Activated T-cell treated with anti-CD3 and anti-CD28 coated beads, Interleukin-2, amount 50 U/mL, for 24 hours (primary cell): ENCODE results near the gene EFCAB12.
"Not testable (repeated sequence)": the region's sequence is repeated elsewhere in the genome, so short reads cannot be mapped to it uniquely, and the experiment has no call there.

Experiments used
- DNase-seq: peaks from one replicate; pipeline ENCODE4 v3.0.0-alpha.2; 2020
- H3K27ac Mint-ChIP-seq: 2 replicates; pipeline ENCODE4 v1.8.0; 2020; ENCODE audit warnings: mild to moderate bottlenecking, mixed read lengths
- H3K27me3 Mint-ChIP-seq: 2 replicates; pipeline ENCODE4 v1.8.0; 2020; ENCODE audit warnings: mixed read lengths
- H3K36me3 Mint-ChIP-seq: 2 replicates; pipeline ENCODE4 v1.8.0; 2020; ENCODE audit warnings: low read depth, mixed read lengths
- H3K4me1 Mint-ChIP-seq: 2 replicates; pipeline ENCODE4 v1.8.0; 2020; ENCODE audit warnings: low read depth, mixed read lengths
- H3K4me3 Mint-ChIP-seq: 2 replicates; pipeline ENCODE4 v1.8.0; 2020; ENCODE audit warnings: mild to moderate bottlenecking, moderate library complexity, mixed read lengths
- H3K9me3 Mint-ChIP-seq: 2 replicates; pipeline ENCODE4 v1.8.0; 2020; ENCODE audit warnings: mixed read lengths

EFCAB12 gene

DNA sequence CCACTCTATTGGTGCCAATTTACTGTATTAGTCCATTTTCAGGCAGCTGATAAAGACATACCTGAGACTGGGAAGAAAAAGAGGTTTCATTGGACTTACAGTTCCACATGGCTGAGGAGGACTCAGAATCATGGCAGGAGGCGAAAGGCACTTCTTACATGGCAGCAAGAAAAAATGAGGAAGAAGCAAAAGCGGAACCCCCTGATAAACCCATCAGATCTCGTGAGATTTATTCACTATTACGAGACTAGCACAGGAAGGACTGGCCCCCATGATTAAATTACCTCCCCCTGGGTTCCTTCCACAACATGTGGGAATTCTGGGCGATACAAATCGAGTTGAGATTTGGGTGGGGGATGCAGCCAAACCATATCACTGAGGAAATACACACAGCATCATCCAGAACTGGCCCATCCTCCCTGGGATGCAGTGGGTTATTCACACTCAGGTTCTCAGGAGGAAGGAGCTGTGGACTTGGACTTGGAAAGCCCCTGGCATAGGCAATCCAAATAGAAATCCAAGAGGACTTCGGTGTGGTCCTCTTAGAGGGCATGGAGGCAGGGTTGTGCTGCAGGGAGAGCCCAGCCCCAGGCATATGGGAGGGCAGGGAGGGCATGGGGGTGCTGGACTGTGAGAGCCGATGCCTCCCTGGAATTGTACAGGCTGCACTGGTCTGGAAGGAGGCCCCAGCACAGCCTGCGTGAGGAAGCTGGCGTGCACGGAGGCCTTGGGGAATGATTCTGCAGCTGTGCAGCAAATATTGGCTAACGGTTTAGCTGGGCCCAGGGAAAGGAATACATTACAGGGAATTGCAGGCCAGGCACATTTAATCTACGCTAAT lies 62.9 kb downstream of the EFCAB12 start:
- H3K4me1 Mint-ChIP-seq: no peaks in the 10 kb centered on the region
- H3K27me3 Mint-ChIP-seq: no peaks in the 10 kb centered on the region
- no peak overlapping the region for H3K4me3 Mint-ChIP-seq
- H3K36me3 Mint-ChIP-seq: no peaks in the 10 kb centered on the region
- no peak overlapping the region for H3K27ac Mint-ChIP-seq
- DNase-seq: no peak
- H3K9me3 Mint-ChIP-seq: no peaks in the 10 kb centered on the region

DNA sequence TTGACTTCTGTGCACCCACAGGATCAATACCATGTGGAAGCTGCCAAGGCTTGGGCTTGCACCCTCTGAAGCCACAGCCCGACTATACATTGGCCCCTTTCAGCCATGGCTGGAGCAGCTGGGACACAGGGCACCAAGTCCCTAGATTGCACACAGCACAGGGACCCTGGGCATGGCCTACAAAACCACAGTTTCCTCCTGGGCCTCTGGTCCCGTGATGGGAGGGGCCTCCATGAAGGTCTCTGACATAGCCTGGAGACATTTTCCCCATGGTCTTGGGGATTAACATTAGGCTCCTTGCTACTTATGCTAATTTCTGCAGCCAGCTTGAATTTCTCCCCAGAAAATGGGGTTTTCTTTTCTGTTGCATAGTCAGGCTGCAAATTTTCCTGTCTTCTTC lies 63.6 kb downstream of the EFCAB12 start:
- DNase-seq, H3K27me3 Mint-ChIP-seq, H3K27ac Mint-ChIP-seq, H3K4me3 Mint-ChIP-seq, H3K9me3 Mint-ChIP-seq, H3K4me1 Mint-ChIP-seq, H3K36me3 Mint-ChIP-seq: not testable (repeated sequence)

DNA sequence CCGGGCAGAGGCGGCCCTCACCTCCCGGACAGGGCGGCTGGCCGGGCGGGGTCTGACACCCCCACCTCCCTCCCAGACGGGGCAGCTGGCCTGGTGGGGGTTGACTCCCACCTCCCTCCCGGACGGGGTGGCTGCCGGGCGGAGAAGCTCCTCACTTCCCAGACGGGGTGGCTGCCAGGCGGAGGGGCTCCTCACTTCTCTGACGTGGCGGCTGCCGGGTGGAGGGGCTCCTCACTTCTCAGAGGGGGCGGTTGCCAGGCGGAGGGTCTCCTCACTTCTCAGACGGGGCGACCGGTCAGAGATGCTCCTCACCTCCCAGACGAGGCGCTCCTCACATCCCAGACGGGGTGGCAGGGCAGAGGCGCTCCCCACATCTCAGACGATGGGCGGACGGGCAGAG lies 65.1 kb downstream of the EFCAB12 start:
- H3K9me3 Mint-ChIP-seq, DNase-seq, H3K4me3 Mint-ChIP-seq, H3K27me3 Mint-ChIP-seq, H3K27ac Mint-ChIP-seq, H3K36me3 Mint-ChIP-seq, H3K4me1 Mint-ChIP-seq: not testable (repeated sequence)

DNA sequence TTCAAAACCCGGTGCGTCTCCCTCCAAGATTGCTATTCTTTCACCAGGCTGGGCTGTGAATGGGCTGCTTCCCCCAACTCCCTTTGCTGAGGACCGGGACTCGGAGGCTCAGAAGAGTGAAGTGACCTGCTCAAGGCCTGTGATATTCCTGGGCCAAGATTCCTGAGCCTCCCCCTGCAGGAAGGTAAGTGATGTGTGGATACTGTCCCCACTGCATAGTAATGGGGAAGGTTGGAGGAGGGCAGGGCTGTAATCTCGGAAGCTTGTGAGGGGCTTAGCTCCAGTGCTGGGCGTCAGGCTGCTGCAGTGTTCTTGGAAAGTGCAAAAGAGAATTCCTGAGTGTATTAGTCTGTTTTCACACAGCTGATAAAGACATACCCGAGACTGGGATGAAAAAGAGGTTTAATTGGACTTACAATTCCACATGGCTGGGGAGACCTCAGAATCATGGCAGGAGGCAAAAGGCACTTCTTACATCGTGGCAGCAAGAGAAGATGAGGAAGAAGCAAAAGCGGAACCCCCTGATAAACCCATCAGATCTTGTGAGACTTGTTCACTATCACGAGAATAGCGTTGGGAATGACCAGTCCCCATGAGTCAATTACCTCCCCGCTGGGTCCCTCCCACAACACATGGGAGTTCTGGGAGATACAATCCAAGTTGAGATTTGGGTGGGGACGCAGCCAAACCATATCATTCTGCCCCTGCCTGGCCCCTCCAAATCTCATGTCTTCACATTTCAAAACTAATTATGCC lies 67.6 kb downstream of the EFCAB12 start:
- H3K9me3 Mint-ChIP-seq: no peaks in the 10 kb centered on the region
- no peaks in the 10 kb centered on the region for H3K27me3 Mint-ChIP-seq
- H3K4me1 Mint-ChIP-seq: no peaks in the 10 kb centered on the region
- no peak for DNase-seq
- H3K4me3 Mint-ChIP-seq: no peak overlapping the region
- H3K27ac Mint-ChIP-seq: no peak overlapping the region
- no peaks in the 10 kb centered on the region for H3K36me3 Mint-ChIP-seq

DNA sequence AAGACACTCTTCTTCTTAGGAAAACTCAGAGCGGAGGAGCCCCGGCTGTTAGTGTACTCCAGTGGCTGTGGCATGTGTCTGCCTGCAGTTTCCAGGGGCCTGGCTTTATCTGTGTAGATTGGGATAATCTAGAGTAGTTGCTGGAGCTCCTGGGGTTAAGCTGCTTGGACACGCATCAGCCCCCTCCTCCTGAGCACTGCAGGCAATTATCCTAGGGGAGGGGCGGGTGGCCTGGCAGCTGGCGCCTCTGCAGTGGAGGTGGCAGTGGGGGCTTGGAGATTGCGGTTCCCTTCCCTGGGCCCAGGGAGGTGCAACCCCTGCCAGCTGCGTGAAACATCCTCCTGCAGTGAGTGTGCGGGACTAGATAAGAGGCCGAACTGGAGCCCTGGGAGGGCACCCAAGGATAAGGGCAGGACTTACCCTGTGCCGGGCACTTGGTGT lies 68.2 kb downstream of the EFCAB12 start:
- Mint-ChIP-seq H3K4me1 (no peaks in the 10 kb centered on the region), H3K27ac (no peak overlapping the region), H3K36me3 (no peaks in the 10 kb centered on the region), H3K4me3 (no peak overlapping the region), H3K9me3 (no peaks in the 10 kb centered on the region), H3K27me3 (no peaks in the 10 kb centered on the region)
- no peak for DNase-seq

DNA sequence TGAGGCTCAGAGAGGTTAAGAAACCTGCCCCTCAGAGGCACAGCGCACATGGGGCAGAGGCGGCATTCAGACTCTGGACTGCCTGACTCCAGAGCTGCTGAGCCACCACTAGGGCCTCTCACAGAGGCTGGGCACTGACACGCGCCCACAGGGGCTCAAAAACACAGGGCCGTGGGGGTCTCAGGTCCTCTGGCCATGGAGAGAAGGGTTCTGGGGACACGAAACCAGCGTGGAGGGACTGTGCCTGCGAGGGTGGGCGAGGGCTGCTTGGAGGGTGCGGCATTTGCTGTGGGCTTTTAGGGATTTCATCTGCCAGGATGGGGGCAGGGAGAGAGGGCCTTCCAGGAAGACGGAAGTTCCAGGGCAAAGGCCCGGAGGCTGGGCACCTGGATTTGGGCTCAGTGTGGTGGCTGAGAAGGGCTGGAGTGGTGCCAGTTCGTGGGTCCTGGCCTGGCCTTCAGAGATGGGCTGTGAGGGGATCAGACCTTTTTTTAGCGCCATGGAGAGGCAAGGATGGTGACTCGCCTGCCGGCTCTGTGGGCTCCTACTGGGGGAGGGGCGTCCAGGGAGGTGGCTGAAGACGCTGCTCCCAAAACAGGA lies 69.6 kb downstream of the EFCAB12 start:
- H3K9me3 Mint-ChIP-seq: no peaks in the 10 kb centered on the region
- H3K4me3 Mint-ChIP-seq: no peak overlapping the region
- DNase-seq: no peak
- no peaks in the 10 kb centered on the region for H3K27me3 Mint-ChIP-seq
- H3K36me3 Mint-ChIP-seq: no peaks in the 10 kb centered on the region
- no peaks in the 10 kb centered on the region for H3K4me1 Mint-ChIP-seq
- H3K27ac Mint-ChIP-seq: no peak overlapping the region

DNA sequence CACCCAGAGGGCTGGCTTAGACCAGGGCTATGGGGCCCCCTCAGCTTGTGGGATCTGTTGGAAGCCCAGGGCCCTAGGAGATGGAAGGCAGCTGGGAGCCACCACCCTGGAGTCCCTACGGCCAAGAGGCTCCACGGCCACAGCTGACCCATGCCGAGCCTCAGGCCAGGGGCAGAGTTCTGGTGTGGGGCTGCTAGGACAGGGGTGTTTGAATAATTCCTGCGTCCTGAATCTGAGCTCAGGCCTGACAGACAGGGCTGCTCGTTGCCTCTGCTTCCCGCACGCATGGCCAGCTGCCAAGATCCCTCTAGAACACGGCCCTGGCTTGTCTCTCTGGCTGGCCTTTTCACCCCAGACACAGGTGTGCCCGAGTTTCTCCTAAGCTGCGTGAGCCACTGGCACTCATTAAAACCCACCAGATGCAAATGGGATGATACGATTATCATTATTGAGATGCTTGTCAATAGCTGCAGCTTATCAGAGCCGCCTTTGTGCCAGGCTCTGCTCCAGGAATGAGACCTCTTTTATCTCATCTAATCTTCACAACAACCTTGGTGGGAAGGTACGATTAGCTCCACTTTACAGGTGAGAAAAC lies 70.2 kb downstream of the EFCAB12 start:
- H3K27me3 Mint-ChIP-seq: no peaks in the 10 kb centered on the region
- no peak overlapping the region for H3K4me3 Mint-ChIP-seq
- H3K36me3 Mint-ChIP-seq: no peaks in the 10 kb centered on the region
- DNase-seq: no peak
- H3K4me1 Mint-ChIP-seq: no peaks in the 10 kb centered on the region
- H3K9me3 Mint-ChIP-seq: no peaks in the 10 kb centered on the region
- no peak overlapping the region for H3K27ac Mint-ChIP-seq

DNA sequence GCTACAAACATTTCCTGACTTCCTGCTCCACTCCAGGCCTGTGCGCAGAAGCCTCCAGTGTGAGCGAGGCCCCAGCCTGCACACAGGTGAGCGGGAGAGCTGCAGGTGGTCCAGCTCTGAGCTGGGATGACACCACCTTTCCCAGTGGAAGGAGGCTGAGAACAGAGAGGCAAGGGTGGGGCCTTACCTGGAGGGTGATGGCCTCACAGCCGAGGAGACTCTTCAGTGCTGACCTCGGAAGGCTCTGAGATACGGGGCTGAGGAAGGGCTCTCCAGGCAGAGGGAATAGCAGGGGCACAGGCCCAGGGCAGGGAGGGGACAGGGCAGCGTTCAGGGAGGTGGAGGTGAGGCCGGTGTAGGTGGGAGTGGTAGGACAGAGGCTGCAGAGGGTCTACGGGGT lies 70.8 kb downstream of the EFCAB12 start:
- Mint-ChIP-seq H3K27ac (no peak overlapping the region), H3K4me1 (no peaks in the 10 kb centered on the region), H3K4me3 (no peak overlapping the region), H3K27me3 (no peaks in the 10 kb centered on the region), H3K9me3 (no peaks in the 10 kb centered on the region), H3K36me3 (no peaks in the 10 kb centered on the region)
- no peak for DNase-seq

DNA sequence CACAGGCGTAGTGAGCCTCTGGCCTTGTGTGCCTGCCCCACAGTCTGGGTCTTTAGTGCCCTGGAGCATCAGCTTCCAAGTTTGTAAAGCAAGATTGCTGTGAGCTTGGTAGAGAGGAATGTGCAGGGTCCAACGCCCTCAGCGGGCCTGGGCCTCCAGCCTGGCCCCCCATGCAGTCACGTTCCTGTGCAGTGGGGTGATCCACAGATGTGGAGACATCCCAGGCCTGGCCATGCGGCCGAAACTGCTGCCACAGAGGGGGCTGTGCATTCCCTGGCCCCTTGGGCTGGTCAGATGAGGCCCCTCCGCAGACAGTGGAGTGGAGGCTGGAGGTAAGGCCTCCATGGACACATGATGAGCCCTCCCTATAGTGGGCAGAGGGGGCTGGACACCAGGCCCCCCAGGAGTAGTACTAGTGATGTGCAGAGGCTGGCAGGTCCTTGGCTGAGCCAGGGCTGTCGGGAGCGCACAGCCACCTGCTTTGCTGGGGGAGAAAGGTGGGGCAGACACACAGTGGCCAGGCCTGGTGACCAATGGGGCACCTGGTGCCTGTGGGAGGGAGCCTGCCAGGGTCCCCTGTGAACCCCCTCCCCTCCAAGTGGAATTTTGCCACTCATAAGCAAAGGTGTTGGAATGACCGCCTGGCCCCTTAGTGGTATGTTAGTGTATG lies 71.5 kb downstream of the EFCAB12 start:
- H3K4me1 Mint-ChIP-seq: no peaks in the 10 kb centered on the region

DNA sequence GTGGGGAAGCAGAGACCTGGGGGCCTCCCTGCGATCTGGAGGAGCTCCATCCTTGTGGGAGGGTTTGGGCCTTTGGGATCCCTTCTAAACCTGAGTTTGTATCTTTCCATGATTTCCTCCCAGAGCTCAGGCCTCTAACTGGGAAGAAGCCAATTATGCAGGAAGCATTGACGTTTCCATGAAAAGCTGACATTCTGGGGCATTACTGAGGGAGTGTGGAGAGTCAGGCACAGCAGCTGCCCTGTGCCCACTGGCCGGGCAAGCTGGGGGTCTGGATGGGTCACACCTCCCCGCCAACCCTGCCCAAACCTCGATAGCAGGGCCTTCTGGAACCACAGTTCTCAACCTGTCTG lies 74.9 kb downstream of the EFCAB12 start:
- no peak for DNase-seq
- no peaks in the 10 kb centered on the region for H3K27me3 Mint-ChIP-seq
- no peaks in the 10 kb centered on the region for H3K36me3 Mint-ChIP-seq
- no peaks in the 10 kb centered on the region for H3K9me3 Mint-ChIP-seq
- H3K4me3 Mint-ChIP-seq: no peak overlapping the region
- no peaks in the 10 kb centered on the region for H3K4me1 Mint-ChIP-seq
- H3K27ac Mint-ChIP-seq: no peak overlapping the region

More for the DNA sequence above, 71.5 kb downstream of the EFCAB12 start:
- H3K27me3 Mint-ChIP-seq: no peaks in the 10 kb centered on the region
- H3K36me3 Mint-ChIP-seq: no peaks in the 10 kb centered on the region
- DNase-seq: no peak
- H3K27ac Mint-ChIP-seq: no peak overlapping the region
- no peak overlapping the region for H3K4me3 Mint-ChIP-seq
- no peaks in the 10 kb centered on the region for H3K9me3 Mint-ChIP-seq

DNA sequence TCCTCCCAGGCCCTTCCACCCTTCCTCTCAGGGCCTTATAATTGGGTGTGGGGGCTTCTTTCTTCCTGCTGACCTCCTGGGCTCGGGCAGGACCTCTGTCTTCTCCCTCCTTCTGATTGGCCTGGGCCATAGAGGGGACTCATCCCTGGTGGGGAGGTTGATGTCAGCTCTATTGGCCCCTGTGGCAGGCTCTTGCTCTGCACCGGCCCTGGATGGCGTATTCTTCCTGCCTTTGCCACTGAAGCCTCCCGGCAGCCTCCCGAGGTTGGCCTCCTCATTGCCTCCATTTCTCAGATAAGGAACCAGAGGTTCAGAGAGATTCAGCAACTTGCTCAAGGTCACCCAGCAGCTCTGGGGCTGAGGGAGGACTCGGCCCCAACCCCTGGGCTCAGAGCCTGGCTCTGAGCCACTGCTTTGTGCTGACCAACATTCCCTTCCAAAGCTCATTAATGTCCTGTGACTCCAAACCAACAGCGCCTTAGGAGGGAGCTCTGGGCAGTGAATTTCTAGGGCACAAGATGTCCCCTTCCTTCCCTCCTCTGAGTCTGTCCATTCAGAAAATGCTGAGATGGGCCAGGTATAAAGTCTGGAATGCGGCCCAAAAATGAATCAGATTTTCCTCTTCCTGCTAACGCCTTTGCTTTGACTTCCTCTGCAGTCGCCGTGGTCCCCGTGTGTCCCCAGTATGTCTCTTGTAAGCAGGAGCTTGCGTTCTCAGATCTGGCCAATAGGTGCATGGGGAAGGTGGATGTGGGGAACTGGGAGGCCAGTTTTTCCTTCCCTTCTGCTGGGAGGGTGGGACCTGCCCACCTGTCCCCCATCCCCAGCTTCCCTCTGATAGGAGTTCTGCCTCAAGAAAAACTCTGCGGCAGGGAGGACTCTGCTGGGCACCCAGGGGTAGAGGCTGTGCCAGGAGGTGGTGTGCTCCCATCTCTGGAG lies 75.5 kb downstream of the EFCAB12 start:
- no peak for DNase-seq
- no peak overlapping the region for H3K4me3 Mint-ChIP-seq
- H3K27ac Mint-ChIP-seq: no peak overlapping the region
- no peaks in the 10 kb centered on the region for H3K4me1 Mint-ChIP-seq
- no peaks in the 10 kb centered on the region for H3K27me3 Mint-ChIP-seq
- H3K9me3 Mint-ChIP-seq: no peaks in the 10 kb centered on the region
- no peaks in the 10 kb centered on the region for H3K36me3 Mint-ChIP-seq

DNA sequence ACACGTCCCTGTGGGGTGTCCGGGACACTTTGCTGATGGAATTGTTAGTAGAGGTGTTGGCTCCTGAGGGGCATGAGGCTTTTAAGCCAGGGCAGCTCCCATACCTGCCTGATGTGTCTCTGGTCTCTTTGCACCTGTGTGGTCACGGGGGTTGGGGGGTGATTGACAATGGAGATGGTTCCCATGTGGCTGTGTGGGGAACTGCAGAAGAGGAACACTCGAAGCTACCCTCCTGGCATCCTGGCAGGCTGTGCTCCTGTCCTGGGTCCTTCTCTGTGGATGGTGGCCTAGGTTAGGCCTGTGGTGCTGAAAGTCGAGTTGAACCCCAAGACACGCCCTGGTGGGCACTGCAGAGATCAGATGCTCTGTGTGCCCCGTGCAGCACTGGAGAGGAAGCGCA lies 76.4 kb downstream of the EFCAB12 start:
- Mint-ChIP-seq H3K27ac (no peak overlapping the region), H3K4me3 (no peak overlapping the region), H3K4me1 (peaks cover under 1% of the 10 kb centered on the region), H3K27me3 (peaks cover under 1% of the 10 kb centered on the region), H3K9me3 (no peaks in the 10 kb centered on the region), H3K36me3 (no peaks in the 10 kb centered on the region)
- no peak for DNase-seq
